CD4-positive, alpha-beta T cell treated with Interferon gamma for 1 hour (primary cell): ENCODE data around the gene CACNA1I.

Experiments used
- DNase-seq: peaks from one replicate; pipeline ENCODE4 v3.0.0-alpha.2; 2020

The CACNA1I gene

GRCh38 chr22:39654131-39654926 is 83.8 kb downstream of the CACNA1I start:
- no peak for DNase-seq

GRCh38 chr22:39655004-39655579 is 84.5 kb downstream of the CACNA1I start:
- DNase-seq, result no peak

- DNase-seq, result no peak
These were observed 85.3 kb downstream of the CACNA1I start for GRCh38 chr22:39655831-39656230.

- DNase-seq, result no peak
These were observed 86.2 kb downstream of the CACNA1I start for GRCh38 chr22:39656495-39657490.

- peak; percentile 25 for DNase-seq
These were observed 87.8 kb downstream of the CACNA1I start for GRCh38 chr22:39658367-39658766.

- DNase-seq, result no peak
These were observed 88.4 kb downstream of the CACNA1I start for GRCh38 chr22:39658806-39659463.

- no peak for DNase-seq
These were observed 90.9 kb downstream of the CACNA1I start for GRCh38 chr22:39661501-39661841.

GRCh38 chr22:39661842-39662685 is 91.5 kb downstream of the CACNA1I start:
- peak; percentile 86 for DNase-seq

GRCh38 chr22:39662686-39663052 is 92.1 kb downstream of the CACNA1I start:
- DNase-seq, result no peak

- DNase-seq, result no peak
These were observed 93.2 kb downstream of the CACNA1I start for GRCh38 chr22:39663751-39664150.

- peak; percentile 38 for DNase-seq
These were observed 94.1 kb downstream of the CACNA1I start for GRCh38 chr22:39664485-39665200.

GRCh38 chr22:39665229-39665628 is 94.7 kb downstream of the CACNA1I start:
- no peak for DNase-seq

- DNase-seq, result no peak
These were observed 95.3 kb downstream of the CACNA1I start for GRCh38 chr22:39665661-39666431.

- DNase-seq, result no peak
These were observed 95.9 kb downstream of the CACNA1I start for GRCh38 chr22:39666495-39666894.

GRCh38 chr22:39666926-39667325 is 96.4 kb downstream of the CACNA1I start:
- DNase-seq, result no peak

- DNase-seq, result no peak
These were observed 98.9 kb downstream of the CACNA1I start for GRCh38 chr22:39669432-39669831.

GRCh38 chr22:39671936-39672335 is 101.4 kb downstream of the CACNA1I start:
- no peak for DNase-seq

- no peak for DNase-seq
These were observed 104.0 kb downstream of the CACNA1I start for GRCh38 chr22:39674536-39674935.

- DNase-seq, result no peak
These were observed 105.4 kb downstream of the CACNA1I start for GRCh38 chr22:39675947-39676346.

GRCh38 chr22:39677967-39678366 is 107.4 kb downstream of the CACNA1I start:
- no peak for DNase-seq
